Bronchial epithelial cell (primary cell): ENCODE data around the gene DNAJC1. TPM values are rescaled to one million over a fixed set of nuclear protein-coding genes. Genes with fewer than 3 reads are reported as not detected.

Experiments
- DNase-seq: peaks from one replicate; pipeline ENCODE4 v3.0.0-alpha.2; 2010; ENCODE audit warnings: low read depth
- FAIRE-seq: peaks from 2 replicates; lab custom pipeline; 2011; peaks lifted over from hg19 to GRCh38; lab: Jason Lieb, UNC
- H3K27me3 ChIP-seq: 2 replicates; pipeline ENCODE4 v1.5.1; 2011; ENCODE audit warnings: low read length; ENCODE audit not compliant: control insufficient read depth, insufficient read depth
- H3K36me3 ChIP-seq: 2 replicates; pipeline ENCODE4 v1.5.1; 2011; ENCODE audit warnings: low read length; ENCODE audit not compliant: control insufficient read depth, insufficient read depth
- H3K4me3 ChIP-seq: 2 replicates; pipeline ENCODE4 v1.5.1; 2011; ENCODE audit warnings: mild to moderate bottlenecking, low read depth, low read length, control low read depth
- total RNA-seq: library from RNA; depleted of rRNA; stranded (reverse); fragments of >200 nt; gene quantifications from 2 replicates; pipeline ENCODE4 v1.2.1, GENCODE V29; 2014
- TF ChIP-seq, protein P1 (sequence below): IDR thresholded peaks from 2 replicates; pipeline ENCODE4 v1.5.1; 2011; ENCODE audit warnings: mild to moderate bottlenecking, moderate library complexity, low read length, control low read depth, inconsistent platforms; ENCODE audit not compliant: insufficient read depth, severe bottlenecking

DNAJC1 gene
- total RNA-seq, 1 donor from 2014 or later: 81.6 TPM

DNA sequence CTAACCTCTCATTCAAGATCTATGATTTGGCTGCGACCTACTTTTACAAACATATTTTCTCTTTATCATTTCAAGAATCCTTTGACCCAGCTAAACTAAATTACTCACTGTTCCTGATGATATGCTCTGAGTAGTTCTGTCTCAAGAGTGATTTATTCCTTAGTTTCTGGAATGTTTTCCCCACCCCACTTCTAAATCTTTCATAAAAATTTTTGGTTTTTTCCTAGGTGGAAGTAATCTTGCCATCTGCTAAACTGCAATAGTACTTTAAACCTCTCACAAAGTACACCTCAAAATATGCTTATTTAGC, 170.8 kb downstream of the DNAJC1 start:
- Histone ChIP-seq H3K4me3 (no peak overlapping the region), H3K27me3 (no peaks in the 10 kb centered on the region), H3K36me3 (no peaks in the 10 kb centered on the region)
- TF ChIP-seq, protein P1, sequence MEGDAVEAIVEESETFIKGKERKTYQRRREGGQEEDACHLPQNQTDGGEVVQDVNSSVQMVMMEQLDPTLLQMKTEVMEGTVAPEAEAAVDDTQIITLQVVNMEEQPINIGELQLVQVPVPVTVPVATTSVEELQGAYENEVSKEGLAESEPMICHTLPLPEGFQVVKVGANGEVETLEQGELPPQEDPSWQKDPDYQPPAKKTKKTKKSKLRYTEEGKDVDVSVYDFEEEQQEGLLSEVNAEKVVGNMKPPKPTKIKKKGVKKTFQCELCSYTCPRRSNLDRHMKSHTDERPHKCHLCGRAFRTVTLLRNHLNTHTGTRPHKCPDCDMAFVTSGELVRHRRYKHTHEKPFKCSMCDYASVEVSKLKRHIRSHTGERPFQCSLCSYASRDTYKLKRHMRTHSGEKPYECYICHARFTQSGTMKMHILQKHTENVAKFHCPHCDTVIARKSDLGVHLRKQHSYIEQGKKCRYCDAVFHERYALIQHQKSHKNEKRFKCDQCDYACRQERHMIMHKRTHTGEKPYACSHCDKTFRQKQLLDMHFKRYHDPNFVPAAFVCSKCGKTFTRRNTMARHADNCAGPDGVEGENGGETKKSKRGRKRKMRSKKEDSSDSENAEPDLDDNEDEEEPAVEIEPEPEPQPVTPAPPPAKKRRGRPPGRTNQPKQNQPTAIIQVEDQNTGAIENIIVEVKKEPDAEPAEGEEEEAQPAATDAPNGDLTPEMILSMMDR: no peak
- DNase-seq (no peak), FAIRE-seq (no peak)

GRCh38 chr10:21831986-21832820, 171.3 kb downstream of the DNAJC1 start:
- Histone ChIP-seq H3K4me3 (no peak overlapping the region), H3K27me3 (no peaks in the 10 kb centered on the region), H3K36me3 (no peaks in the 10 kb centered on the region)
- DNase-seq: peak; percentile 34
- TF ChIP-seq, protein P1: no peak
- FAIRE-seq: no peak

GRCh38 chr10:21830037-21830436, 173.5 kb downstream of the DNAJC1 start:
- DNase-seq: no peak
- Histone ChIP-seq H3K27me3 (no peaks in the 10 kb centered on the region), H3K36me3 (no peaks in the 10 kb centered on the region), H3K4me3 (no peak overlapping the region)
- TF ChIP-seq, protein P1: no peak
- FAIRE-seq: no peak

DNA sequence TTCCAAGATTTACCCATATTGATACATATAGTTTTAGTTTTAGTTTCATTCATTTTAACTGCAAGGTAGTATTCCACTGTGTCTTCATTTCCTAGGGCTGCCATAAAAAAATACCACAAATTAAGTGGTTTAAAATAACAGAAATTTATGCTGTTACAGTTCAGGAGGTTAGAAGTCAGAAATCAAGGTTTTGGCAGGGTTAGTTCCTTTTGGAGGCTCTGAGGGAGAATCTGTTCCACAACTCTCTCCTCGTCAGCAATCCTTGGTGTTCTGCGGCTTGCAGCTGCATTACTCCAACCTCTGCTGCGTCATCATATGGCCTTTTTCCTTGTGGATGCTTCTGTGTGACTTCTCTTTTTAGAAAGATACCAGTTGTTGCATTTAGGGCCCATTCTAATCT, 176.2 kb downstream of the DNAJC1 start:
- TF ChIP-seq, protein P1: no peak
- DNase-seq: no peak
- Histone ChIP-seq H3K36me3 (no peaks in the 10 kb centered on the region), H3K27me3 (no peaks in the 10 kb centered on the region), H3K4me3 (no peak overlapping the region)
- FAIRE-seq: no peak

- TF ChIP-seq, protein P1: no peak
- FAIRE-seq (no peak), DNase-seq (no peak)
- Histone ChIP-seq H3K27me3 (no peaks in the 10 kb centered on the region), H3K4me3 (no peak overlapping the region), H3K36me3 (no peaks in the 10 kb centered on the region)
These were observed 176.8 kb downstream of the DNAJC1 start for GRCh38 chr10:21826725-21827124.

GRCh38 chr10:21825345-21825744, 178.2 kb downstream of the DNAJC1 start:
- TF ChIP-seq, protein P1: no peak
- DNase-seq (no peak), FAIRE-seq (no peak)
- Histone ChIP-seq H3K36me3 (no peaks in the 10 kb centered on the region), H3K27me3 (no peaks in the 10 kb centered on the region), H3K4me3 (no peak overlapping the region)
